ENCODE data around the gene NR1I3.
A peak's percentile ranks its signal among the peaks of the same experiment; 100 is the strongest.

NR1I3 gene

DNA sequence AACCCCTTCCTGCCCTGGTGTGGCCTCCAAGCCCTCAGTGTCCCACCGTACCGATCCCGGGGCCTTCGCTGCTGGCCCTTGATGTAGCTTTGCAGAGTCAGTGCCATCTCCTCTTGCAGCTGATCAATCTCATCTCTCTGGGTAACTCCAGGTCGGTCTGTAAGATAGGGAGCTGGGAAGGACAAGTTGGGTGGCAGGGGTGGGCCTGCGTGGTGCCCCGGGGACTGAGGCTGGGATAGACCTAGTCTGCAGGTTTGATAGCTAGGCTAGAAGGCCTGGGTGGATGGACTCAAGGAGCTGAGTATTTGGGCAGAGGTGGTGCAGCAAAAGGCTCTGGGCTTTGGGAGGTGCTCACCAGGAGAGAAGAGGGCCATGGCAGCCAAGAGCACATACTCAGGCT is 7.2 kb downstream of the NR1I3 start:
- TF ChIP-seq, protein P1, sequence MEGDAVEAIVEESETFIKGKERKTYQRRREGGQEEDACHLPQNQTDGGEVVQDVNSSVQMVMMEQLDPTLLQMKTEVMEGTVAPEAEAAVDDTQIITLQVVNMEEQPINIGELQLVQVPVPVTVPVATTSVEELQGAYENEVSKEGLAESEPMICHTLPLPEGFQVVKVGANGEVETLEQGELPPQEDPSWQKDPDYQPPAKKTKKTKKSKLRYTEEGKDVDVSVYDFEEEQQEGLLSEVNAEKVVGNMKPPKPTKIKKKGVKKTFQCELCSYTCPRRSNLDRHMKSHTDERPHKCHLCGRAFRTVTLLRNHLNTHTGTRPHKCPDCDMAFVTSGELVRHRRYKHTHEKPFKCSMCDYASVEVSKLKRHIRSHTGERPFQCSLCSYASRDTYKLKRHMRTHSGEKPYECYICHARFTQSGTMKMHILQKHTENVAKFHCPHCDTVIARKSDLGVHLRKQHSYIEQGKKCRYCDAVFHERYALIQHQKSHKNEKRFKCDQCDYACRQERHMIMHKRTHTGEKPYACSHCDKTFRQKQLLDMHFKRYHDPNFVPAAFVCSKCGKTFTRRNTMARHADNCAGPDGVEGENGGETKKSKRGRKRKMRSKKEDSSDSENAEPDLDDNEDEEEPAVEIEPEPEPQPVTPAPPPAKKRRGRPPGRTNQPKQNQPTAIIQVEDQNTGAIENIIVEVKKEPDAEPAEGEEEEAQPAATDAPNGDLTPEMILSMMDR (IDR thresholded peaks at IDR 0.05; ENCODE audit: borderline replicate concordance, control extremely low read depth, extremely low read depth, insufficient read depth, missing control alignments): no peak
- in situ Hi-C loops (cut with MboI; ENCODE audit: low sequenced_read_pairs, unreplicated experiment): no loop called here
- DNase-seq (ENCODE audit: low spot score): no peak

DNA sequence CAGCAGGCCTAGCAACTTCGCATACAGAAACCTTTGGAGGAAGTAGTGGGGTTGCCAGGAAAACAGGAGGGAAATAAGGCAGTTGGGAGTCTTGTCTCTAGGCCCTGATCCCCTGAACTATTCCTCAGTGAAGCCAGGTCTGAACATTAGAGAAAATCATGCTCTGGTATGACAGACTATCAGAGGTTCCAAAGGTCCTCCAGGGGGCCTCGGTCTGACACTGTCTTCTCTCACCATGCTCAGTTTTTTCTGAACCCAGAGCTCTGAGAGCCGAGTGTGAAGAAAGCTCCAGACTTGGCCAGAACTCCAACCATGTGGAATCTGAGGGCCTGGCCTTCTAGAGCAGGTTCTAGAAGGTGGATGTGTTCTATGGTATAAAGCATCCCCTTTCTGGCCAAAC is 8.1 kb downstream of the NR1I3 start:
- TF ChIP-seq, protein P1 (IDR thresholded peaks at IDR 0.05; ENCODE audit: borderline replicate concordance, control extremely low read depth, extremely low read depth, insufficient read depth, missing control alignments): no peak
- in situ Hi-C loops (cut with MboI; ENCODE audit: low sequenced_read_pairs, unreplicated experiment): loop anchor here (10.0 kb wide), 1 partner anchor 145 kb away; no protein-coding TSS in a partner anchor
- DNase-seq (ENCODE audit: low spot score): no peak

DNA sequence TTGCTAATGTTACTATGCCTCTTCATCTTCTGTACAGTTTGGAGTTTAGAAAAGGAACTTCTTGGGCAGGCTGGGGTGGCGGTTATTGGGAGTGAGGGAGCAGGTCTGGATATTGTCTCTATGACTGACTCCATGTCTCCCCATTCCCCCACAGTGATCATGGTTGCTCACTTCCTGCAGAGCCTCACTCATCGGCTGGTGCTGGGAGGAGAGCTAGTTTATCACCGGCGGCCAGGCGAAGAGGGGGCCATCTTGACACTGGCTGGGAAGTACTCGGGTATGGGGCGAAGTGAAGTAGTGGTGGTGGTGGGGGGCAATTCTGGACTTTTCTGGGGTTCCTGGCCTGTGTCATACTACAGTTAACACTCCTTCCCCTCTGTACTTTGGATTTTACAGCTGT is 10.0 kb downstream of the NR1I3 start:
- in situ Hi-C loops (cut with MboI; ENCODE audit: low sequenced_read_pairs, unreplicated experiment): loop anchor here (10.0 kb wide), 1 partner anchor 147 kb away; no protein-coding TSS in a partner anchor
- TF ChIP-seq, protein P1 (IDR thresholded peaks at IDR 0.05; ENCODE audit: borderline replicate concordance, control extremely low read depth, extremely low read depth, insufficient read depth, missing control alignments): no peak
- no peak for DNase-seq (ENCODE audit: low spot score)

DNA sequence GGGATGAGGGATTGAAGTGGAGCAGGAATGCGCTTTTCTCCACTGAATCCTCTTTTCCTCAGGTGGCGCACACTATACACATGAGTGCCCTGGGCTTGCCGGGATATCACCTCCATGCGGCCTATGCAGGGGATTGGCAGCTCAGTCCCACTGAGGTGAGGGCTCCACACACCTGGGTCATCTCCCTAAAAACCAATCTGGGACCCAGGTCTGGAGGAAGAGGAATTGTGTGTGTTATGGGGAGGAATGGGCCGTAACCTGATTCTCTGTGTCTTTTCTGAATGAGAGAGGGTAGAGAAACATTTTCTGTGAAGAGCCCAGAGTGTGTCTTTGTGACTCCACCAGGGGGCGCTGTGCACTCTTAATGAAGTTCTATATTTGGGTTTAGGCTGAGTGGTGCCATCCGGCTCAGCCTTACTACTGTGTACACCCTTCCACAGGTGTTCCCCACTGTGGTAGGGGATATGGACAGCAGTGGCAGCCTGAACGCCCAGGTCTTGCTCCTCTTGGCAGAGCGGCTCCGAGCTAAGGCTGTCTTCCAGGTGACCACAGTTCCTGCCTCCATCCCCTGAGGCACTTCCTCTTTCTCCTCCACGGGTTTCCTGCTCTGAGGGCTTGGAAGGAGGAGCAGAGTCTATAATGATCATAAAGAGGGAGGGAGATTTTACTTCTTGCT is 10.7 kb downstream of the NR1I3 start:
- TF ChIP-seq, protein P1 (IDR thresholded peaks at IDR 0.05; ENCODE audit: borderline replicate concordance, control extremely low read depth, extremely low read depth, insufficient read depth, missing control alignments): peak; percentile 62
- in situ Hi-C loops (cut with MboI; ENCODE audit: low sequenced_read_pairs, unreplicated experiment): loop anchor here (10.0 kb wide), 1 partner anchor 147 kb away; no protein-coding TSS in a partner anchor
- peak; percentile 81 for DNase-seq (ENCODE audit: low spot score)

DNA sequence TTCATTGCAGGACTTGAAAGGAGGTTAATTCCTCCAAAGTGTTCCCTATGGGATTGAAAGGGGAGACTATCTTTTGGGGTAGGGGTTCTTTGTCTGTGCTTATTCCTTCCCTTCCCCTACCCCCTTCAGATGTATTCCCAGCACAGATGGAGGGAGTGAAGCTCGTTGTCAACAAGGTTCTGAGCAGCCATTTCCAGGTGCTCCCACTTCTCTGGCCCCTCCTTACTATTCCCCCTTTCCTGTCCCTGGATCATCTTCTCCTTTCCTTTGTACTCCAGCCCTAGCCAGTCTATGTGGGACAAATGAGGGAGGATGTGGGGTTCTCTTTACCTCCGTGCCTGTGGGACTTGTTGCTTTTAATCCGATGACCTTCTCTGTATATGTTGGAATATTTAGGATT is 11.2 kb downstream of the NR1I3 start:
- no peak for DNase-seq (ENCODE audit: low spot score)
- TF ChIP-seq, protein P1 (IDR thresholded peaks at IDR 0.05; ENCODE audit: borderline replicate concordance, control extremely low read depth, extremely low read depth, insufficient read depth, missing control alignments): no peak
- in situ Hi-C loops (cut with MboI; ENCODE audit: low sequenced_read_pairs, unreplicated experiment): loop anchor here (10.0 kb wide), 1 partner anchor 148 kb away; no protein-coding TSS in a partner anchor

DNA sequence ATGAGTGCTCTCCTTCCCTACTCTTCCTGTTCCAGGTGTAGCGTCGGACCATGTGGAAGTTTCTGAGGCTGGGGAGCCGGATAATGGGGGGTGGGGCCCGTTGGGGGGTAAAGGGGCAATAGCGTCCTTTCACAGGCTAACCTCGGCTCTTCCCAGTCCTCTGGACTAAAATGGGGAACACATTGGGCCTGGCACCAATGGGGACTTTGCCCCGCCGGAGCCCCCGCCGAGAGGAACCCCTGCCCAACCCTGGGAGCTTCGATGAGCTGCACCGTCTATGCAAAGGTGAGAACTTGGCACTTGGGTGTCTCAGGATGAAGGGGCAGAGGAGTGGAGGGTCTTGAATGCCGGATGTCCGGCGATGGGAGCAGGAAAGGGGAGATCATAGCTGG is 11.7 kb downstream of the NR1I3 start:
- in situ Hi-C loops (cut with MboI; ENCODE audit: low sequenced_read_pairs, unreplicated experiment): loop anchor here (10.0 kb wide), 1 partner anchor 148 kb away; no protein-coding TSS in a partner anchor
- DNase-seq (ENCODE audit: low spot score): no peak
- TF ChIP-seq, protein P1 (IDR thresholded peaks at IDR 0.05; ENCODE audit: borderline replicate concordance, control extremely low read depth, extremely low read depth, insufficient read depth, missing control alignments): no peak

Data from GM13976 (cell line).